ENCODE measurements around the gene DENND1A. TPM values are rescaled to one million over a fixed set of nuclear protein-coding genes. Genes with fewer than 3 reads are reported as not detected.

Gene DENND1A
- total RNA-seq, 1 experiment from 2014 or later, result 29.7 TPM

GRCh38 chr9:123478160-123478559 is 451.8 kb downstream of the DENND1A start:
- DNase-seq (no peak), ATAC-seq (no peak)
- Histone ChIP-seq H3K9me2 (replicated peaks; ENCODE audit: low read length) (no peaks in the 10 kb centered on the region), H4K20me1 (ENCODE audit: low read length) (no peaks in the 10 kb centered on the region), H3K9me3 (ENCODE audit: low read length) (no peaks in the 10 kb centered on the region), H2AFZ (ENCODE audit: low read length) (no peak overlapping the region), H3K79me2 (ENCODE audit: low read length) (no peaks in the 10 kb centered on the region), H3K4me2 (ENCODE audit: low read length) (no peak overlapping the region), H3K4me3 (ENCODE audit: low read length) (no peak overlapping the region), H3K4me1 (ENCODE audit: insufficient read depth, low read length) (no peaks in the 10 kb centered on the region), H3F3A (ENCODE audit: low read length, unreplicated experiment) (no peaks in the 10 kb centered on the region), H3K27me3 (ENCODE audit: low read length) (no peaks in the 10 kb centered on the region), H3K36me3 (ENCODE audit: low read depth, low read length) (no peaks in the 10 kb centered on the region), H3K9ac (ENCODE audit: low read length) (no peak overlapping the region), H3K27ac (ENCODE audit: low read length) (no peak overlapping the region)
- TF ChIP-seq EZH2 (IDR thresholded peaks at IDR 0.05; ENCODE audit: low read length, unreplicated experiment), result no peak
- no peak for TF ChIP-seq EZH2phosphoT487 (IDR thresholded peaks at IDR 0.05; ENCODE audit: borderline replicate concordance, low read length)
- TF ChIP-seq, protein P1, sequence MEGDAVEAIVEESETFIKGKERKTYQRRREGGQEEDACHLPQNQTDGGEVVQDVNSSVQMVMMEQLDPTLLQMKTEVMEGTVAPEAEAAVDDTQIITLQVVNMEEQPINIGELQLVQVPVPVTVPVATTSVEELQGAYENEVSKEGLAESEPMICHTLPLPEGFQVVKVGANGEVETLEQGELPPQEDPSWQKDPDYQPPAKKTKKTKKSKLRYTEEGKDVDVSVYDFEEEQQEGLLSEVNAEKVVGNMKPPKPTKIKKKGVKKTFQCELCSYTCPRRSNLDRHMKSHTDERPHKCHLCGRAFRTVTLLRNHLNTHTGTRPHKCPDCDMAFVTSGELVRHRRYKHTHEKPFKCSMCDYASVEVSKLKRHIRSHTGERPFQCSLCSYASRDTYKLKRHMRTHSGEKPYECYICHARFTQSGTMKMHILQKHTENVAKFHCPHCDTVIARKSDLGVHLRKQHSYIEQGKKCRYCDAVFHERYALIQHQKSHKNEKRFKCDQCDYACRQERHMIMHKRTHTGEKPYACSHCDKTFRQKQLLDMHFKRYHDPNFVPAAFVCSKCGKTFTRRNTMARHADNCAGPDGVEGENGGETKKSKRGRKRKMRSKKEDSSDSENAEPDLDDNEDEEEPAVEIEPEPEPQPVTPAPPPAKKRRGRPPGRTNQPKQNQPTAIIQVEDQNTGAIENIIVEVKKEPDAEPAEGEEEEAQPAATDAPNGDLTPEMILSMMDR (conservative IDR thresholded peaks at IDR 0.05; ENCODE audit: low read depth, low read length), result no peak
- ChIA-PET POLR2A (ENCODE audit: unreplicated experiment) (no interaction called here), CTCF (no interaction called here)
- intact Hi-C loops (cut with micrococcal nuclease), result no loop called here
- no TSS peak for BruUV-seq (replicated peaks)

GRCh38 chr9:123475407-123475806 is 454.5 kb downstream of the DENND1A start:
- no peaks in the 10 kb centered on the region for H3K27me3 ChIP-seq (ENCODE audit: low read length)
- no peaks in the 10 kb centered on the region for H3K79me2 ChIP-seq (ENCODE audit: low read length)
- no peak for ATAC-seq
- no peak overlapping the region for H3K9ac ChIP-seq (ENCODE audit: low read length)
- no peaks in the 10 kb centered on the region for H3F3A ChIP-seq (ENCODE audit: low read length, unreplicated experiment)
- no peak overlapping the region for H3K27ac ChIP-seq (ENCODE audit: low read length)
- no peak overlapping the region for H3K4me2 ChIP-seq (ENCODE audit: low read length)
- no peak for DNase-seq
- ChIA-PET CTCF (no interaction called here), POLR2A (ENCODE audit: unreplicated experiment) (no interaction called here)
- no peaks in the 10 kb centered on the region for H3K4me1 ChIP-seq (ENCODE audit: insufficient read depth, low read length)
- TF ChIP-seq, protein P1 (conservative IDR thresholded peaks at IDR 0.05; ENCODE audit: low read depth, low read length), result no peak
- no peak for TF ChIP-seq EZH2phosphoT487 (IDR thresholded peaks at IDR 0.05; ENCODE audit: borderline replicate concordance, low read length)
- TF ChIP-seq EZH2 (IDR thresholded peaks at IDR 0.05; ENCODE audit: low read length, unreplicated experiment), result no peak
- no peaks in the 10 kb centered on the region for H3K9me2 ChIP-seq (replicated peaks; ENCODE audit: low read length)
- intact Hi-C loops (cut with micrococcal nuclease), result no loop called here
- H3K4me3 ChIP-seq (ENCODE audit: low read length), result no peak overlapping the region
- no peak overlapping the region for H2AFZ ChIP-seq (ENCODE audit: low read length)
- BruUV-seq (replicated peaks), result no TSS peak
- no peaks in the 10 kb centered on the region for H3K9me3 ChIP-seq (ENCODE audit: low read length)
- no peaks in the 10 kb centered on the region for H4K20me1 ChIP-seq (ENCODE audit: low read length)
- H3K36me3 ChIP-seq (ENCODE audit: low read depth, low read length), result no peaks in the 10 kb centered on the region

DNA sequence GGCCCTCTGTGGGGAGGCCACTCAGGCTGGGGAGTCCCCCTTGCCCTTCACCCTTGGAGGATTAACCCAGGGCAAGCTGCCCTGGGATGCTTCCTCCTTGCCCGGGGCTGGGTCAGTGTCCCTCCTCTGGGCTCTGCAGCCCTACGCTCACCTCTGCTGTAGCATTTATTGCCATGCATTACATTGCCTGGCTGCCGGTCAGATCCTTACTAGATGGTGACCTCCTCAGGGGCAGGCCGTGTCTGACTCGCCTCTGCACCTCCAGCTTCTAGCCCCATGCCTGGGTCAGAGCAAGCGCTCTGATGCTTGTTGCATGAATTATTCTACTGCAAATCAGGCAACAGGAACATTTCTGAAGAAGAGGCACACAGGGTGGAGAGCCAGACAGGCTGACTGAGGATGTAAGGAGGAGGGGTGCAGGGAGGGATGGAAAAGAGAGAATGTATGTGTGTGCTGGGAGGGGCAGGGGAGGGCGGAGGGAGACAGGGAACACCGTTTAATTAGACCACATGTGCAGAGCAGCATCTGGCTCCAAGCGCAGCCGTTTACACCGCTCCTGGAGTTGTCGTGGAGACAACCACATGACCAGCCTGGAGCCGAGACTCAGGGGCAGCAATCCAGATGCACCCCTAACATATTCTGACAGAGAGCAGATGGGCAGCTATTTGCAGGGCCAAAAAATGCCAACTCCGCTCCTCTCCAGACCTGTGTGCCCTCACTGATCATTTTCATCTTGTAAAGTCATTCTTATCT is 456.9 kb downstream of the DENND1A start:
- Histone ChIP-seq H2AFZ (ENCODE audit: low read length) (no peak overlapping the region), H3K27me3 (ENCODE audit: low read length) (no peaks in the 10 kb centered on the region), H3K36me3 (ENCODE audit: low read depth, low read length) (no peaks in the 10 kb centered on the region), H3K27ac (ENCODE audit: low read length) (no peak overlapping the region), H3K4me1 (ENCODE audit: insufficient read depth, low read length) (no peaks in the 10 kb centered on the region), H3K79me2 (ENCODE audit: low read length) (no peaks in the 10 kb centered on the region), H3K9me2 (replicated peaks; ENCODE audit: low read length) (no peaks in the 10 kb centered on the region), H4K20me1 (ENCODE audit: low read length) (no peaks in the 10 kb centered on the region), H3K4me2 (ENCODE audit: low read length) (no peak overlapping the region), H3K9me3 (ENCODE audit: low read length) (no peaks in the 10 kb centered on the region), H3K9ac (ENCODE audit: low read length) (no peak overlapping the region), H3F3A (ENCODE audit: low read length, unreplicated experiment) (no peaks in the 10 kb centered on the region), H3K4me3 (ENCODE audit: low read length) (no peak overlapping the region)
- ChIA-PET CTCF (no interaction called here), POLR2A (ENCODE audit: unreplicated experiment) (no interaction called here)
- no TSS peak for BruUV-seq (replicated peaks)
- no peak for DNase-seq
- ATAC-seq, result no peak
- intact Hi-C loops (cut with micrococcal nuclease), result no loop called here
- TF ChIP-seq EZH2phosphoT487 (IDR thresholded peaks at IDR 0.05; ENCODE audit: borderline replicate concordance, low read length) (no peak), EZH2 (IDR thresholded peaks at IDR 0.05; ENCODE audit: low read length, unreplicated experiment) (no peak)
- TF ChIP-seq, protein P1 (conservative IDR thresholded peaks at IDR 0.05; ENCODE audit: low read depth, low read length), result no peak

All from PC-3 (cell line).